ENCODE measurements around the gene IMMP2L.

DNA sequence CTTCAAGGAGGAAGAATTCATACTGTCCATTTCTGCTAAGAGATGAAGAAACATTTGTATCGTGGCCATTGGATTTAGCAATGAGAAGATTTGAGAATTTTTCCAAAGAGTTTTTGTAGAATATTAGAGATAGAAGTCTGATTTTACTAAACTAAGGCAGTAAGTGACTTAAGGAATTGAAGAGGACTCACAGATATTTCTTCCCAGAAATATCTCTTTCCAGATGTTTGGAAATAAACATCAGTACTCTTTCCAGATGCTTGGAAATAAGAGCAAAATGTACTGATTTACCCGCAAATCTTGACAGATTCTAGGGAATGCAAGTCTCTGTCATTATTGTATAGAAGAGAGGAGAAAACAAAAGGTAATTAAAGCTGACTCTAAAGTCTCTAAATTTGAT lies 91.3 kb downstream of the IMMP2L start:
- TF ChIP-seq TAF1 (IDR thresholded peaks at IDR 0.05; ENCODE audit: borderline replicate concordance, insufficient read depth, low read length) (no peak), SIN3A (IDR thresholded peaks at IDR 0.05; ENCODE audit: borderline replicate concordance, insufficient read depth, low read length) (no peak), POLR2AphosphoS5 (IDR thresholded peaks at IDR 0.05; ENCODE audit: low read depth, low read length) (no peak), FOXP2 (optimal IDR thresholded peaks at IDR 0.05; ENCODE audit: borderline replicate concordance, extremely low read depth, extremely low read length, insufficient read depth) (no peak)
- TF ChIP-seq, protein P1, sequence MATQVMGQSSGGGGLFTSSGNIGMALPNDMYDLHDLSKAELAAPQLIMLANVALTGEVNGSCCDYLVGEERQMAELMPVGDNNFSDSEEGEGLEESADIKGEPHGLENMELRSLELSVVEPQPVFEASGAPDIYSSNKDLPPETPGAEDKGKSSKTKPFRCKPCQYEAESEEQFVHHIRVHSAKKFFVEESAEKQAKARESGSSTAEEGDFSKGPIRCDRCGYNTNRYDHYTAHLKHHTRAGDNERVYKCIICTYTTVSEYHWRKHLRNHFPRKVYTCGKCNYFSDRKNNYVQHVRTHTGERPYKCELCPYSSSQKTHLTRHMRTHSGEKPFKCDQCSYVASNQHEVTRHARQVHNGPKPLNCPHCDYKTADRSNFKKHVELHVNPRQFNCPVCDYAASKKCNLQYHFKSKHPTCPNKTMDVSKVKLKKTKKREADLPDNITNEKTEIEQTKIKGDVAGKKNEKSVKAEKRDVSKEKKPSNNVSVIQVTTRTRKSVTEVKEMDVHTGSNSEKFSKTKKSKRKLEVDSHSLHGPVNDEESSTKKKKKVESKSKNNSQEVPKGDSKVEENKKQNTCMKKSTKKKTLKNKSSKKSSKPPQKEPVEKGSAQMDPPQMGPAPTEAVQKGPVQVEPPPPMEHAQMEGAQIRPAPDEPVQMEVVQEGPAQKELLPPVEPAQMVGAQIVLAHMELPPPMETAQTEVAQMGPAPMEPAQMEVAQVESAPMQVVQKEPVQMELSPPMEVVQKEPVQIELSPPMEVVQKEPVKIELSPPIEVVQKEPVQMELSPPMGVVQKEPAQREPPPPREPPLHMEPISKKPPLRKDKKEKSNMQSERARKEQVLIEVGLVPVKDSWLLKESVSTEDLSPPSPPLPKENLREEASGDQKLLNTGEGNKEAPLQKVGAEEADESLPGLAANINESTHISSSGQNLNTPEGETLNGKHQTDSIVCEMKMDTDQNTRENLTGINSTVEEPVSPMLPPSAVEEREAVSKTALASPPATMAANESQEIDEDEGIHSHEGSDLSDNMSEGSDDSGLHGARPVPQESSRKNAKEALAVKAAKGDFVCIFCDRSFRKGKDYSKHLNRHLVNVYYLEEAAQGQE (IDR thresholded peaks at IDR 0.05; ENCODE audit: insufficient read depth in 1 of 2, low read depth in 2 of 2, low read length in 2 of 2), result no peak
